ENCODE data around the gene ERVH48-1.
"Not testable (repeated sequence)": the region's sequence is repeated elsewhere in the genome, so short reads cannot be mapped to it uniquely, and the experiment has no call there.

ERVH48-1 gene

DNA sequence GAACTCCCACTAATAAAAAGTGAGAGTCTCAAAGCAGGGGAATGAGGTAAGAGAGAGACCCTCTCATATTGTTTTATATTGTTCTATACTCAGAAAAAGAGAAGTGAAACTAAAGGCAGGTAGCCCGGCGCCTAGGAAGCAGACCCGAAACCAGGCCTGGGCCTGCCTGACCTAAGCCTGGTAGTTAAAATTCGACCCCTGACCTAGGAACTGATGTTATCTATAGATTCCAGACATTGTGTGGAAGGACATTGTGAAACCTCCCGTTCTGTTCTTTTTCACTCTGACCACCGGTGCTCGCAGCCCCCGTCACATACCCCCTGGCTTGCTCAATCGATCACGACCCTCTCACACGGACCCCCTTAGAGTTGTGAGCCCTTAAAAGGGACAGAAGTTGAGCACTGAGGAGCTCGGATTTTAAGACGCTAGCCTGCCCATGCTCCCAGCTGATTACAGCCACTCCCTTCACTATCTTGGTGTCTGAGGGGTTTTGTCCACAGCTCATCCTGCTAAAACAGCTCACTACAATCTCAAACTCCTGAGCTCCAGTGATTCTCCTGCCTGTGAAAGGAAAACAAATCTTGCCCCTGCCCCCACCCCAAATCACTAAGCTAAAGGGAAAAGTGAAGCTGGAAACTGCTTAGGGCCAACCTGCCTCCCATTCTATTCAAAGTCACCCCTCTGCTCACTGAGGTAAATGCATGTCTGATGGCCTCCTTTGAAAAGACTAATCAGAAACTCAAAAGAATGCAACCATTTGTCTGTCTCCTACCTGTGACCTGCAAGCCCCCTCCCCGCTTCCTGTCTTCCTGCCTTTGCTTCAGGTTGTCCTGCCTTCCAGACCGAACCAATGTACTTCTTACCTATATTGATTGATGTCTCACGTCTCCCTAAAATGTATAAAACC is 11.9 kb upstream of the ERVH48-1 start:
- H3K4me3 ChIP-seq (ENCODE audit: low read depth in 1 of 2, low read length in 2 of 2); H3K27me3 ChIP-seq (ENCODE audit: control insufficient read depth in 1 of 2, insufficient read depth in 2 of 2, low read length in 2 of 2); H3K27ac ChIP-seq (ENCODE audit: low read depth, low read length); H3K4me1 ChIP-seq (ENCODE audit: insufficient read depth, low read length); H3K36me3 ChIP-seq (ENCODE audit: insufficient read depth, low read length); H3K9ac ChIP-seq (ENCODE audit: low read length); H3K9me3 ChIP-seq (ENCODE audit: low read length): not testable (repeated sequence)

DNA sequence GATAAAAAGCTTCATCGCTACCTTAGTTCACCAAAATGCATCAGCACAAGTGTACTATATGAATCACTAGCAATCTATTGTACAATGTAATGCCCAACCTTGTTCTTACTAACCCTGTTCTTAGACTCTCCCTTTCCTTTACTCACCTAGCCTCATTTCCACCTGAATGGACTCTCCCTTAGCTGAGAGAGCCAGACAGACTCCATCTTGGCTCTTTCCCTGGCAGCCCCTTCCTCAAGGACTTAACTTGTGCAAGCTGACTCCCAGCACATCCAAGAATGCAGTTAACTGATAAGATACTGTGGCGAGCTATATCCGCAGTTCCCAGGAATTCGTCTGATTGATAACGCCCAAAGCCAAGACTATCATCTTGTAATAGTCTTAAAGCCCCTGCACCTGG is 10.9 kb upstream of the ERVH48-1 start:
- not testable (repeated sequence) for H3K9me3 ChIP-seq (ENCODE audit: low read length); H3K27me3 ChIP-seq (ENCODE audit: control insufficient read depth in 1 of 2, insufficient read depth in 2 of 2, low read length in 2 of 2); H3K36me3 ChIP-seq (ENCODE audit: insufficient read depth, low read length); H3K27ac ChIP-seq (ENCODE audit: low read depth, low read length); H3K4me3 ChIP-seq (ENCODE audit: low read depth in 1 of 2, low read length in 2 of 2); H3K4me1 ChIP-seq (ENCODE audit: insufficient read depth, low read length); H3K9ac ChIP-seq (ENCODE audit: low read length)

DNA sequence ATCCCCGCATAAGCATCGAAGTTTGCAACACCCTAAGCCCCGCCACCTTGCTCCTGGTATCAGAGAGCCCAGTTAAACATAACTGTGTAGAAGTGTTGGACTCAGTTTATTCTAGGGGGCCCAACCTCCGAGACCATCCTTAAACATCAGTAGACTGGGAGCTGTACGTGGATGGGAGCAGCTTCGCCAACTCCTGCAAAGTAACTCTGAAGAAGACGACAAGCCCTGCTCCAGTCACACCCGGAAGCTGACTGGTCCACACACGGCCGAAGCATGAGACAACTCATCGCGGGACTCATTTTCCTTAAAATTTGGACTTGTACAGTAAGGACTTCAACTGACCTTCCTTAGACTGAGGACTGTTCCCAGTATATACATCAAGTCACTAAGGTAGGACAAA is 8.5 kb upstream of the ERVH48-1 start:
- not testable (repeated sequence) for H3K4me3 ChIP-seq (ENCODE audit: low read depth in 1 of 2, low read length in 2 of 2); H3K4me1 ChIP-seq (ENCODE audit: insufficient read depth, low read length); H3K36me3 ChIP-seq (ENCODE audit: insufficient read depth, low read length); H3K9me3 ChIP-seq (ENCODE audit: low read length); H3K27ac ChIP-seq (ENCODE audit: low read depth, low read length); H3K9ac ChIP-seq (ENCODE audit: low read length); H3K27me3 ChIP-seq (ENCODE audit: control insufficient read depth in 1 of 2, insufficient read depth in 2 of 2, low read length in 2 of 2)

GRCh38 chr21:42933137-42933970 is 7.9 kb upstream of the ERVH48-1 start:
- not testable (repeated sequence) for H3K9ac ChIP-seq (ENCODE audit: low read length); H3K27me3 ChIP-seq (ENCODE audit: control insufficient read depth in 1 of 2, insufficient read depth in 2 of 2, low read length in 2 of 2); H3K4me1 ChIP-seq (ENCODE audit: insufficient read depth, low read length); H3K27ac ChIP-seq (ENCODE audit: low read depth, low read length); H3K4me3 ChIP-seq (ENCODE audit: low read depth in 1 of 2, low read length in 2 of 2); H3K9me3 ChIP-seq (ENCODE audit: low read length); H3K36me3 ChIP-seq (ENCODE audit: insufficient read depth, low read length)

DNA sequence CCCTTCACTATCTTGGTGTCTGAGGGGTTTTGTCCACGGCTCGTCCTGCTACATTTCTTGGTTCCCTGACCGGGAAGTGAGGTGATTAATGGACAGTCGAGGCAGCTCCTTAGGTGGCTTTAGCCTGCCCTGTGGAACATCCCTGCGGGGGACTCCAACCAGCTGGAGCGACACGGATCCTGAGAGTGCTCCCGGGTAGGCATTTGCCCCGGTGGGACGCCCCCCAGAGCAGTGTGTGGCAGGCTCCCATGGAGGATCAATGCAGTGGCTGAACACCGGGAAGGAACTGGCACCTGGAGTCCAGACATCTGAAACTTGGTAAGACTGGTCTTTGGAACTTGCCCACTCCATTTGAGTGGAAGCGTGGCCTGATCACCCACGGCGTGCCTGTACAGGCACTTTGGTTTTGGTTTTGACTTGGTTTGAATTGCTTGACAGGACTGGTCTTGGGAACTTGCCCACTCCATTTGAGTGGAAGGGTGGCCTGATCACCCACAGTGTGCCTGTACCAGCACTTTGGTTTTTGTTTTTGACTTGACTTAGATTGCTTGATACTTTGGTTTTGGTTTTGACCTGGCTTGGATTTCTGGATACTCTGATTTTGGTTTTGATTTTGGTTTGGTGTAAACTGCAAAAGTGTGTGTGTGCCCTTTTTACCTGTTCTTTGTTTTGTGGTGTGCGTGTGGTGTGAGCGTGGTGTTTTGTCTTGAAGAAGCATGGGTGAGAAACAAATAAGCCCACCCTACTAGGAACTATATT is 7.1 kb upstream of the ERVH48-1 start:
- not testable (repeated sequence) for H3K4me1 ChIP-seq (ENCODE audit: insufficient read depth, low read length); H3K36me3 ChIP-seq (ENCODE audit: insufficient read depth, low read length); H3K4me3 ChIP-seq (ENCODE audit: low read depth in 1 of 2, low read length in 2 of 2); H3K9ac ChIP-seq (ENCODE audit: low read length); H3K9me3 ChIP-seq (ENCODE audit: low read length); H3K27ac ChIP-seq (ENCODE audit: low read depth, low read length); H3K27me3 ChIP-seq (ENCODE audit: control insufficient read depth in 1 of 2, insufficient read depth in 2 of 2, low read length in 2 of 2)

DNA sequence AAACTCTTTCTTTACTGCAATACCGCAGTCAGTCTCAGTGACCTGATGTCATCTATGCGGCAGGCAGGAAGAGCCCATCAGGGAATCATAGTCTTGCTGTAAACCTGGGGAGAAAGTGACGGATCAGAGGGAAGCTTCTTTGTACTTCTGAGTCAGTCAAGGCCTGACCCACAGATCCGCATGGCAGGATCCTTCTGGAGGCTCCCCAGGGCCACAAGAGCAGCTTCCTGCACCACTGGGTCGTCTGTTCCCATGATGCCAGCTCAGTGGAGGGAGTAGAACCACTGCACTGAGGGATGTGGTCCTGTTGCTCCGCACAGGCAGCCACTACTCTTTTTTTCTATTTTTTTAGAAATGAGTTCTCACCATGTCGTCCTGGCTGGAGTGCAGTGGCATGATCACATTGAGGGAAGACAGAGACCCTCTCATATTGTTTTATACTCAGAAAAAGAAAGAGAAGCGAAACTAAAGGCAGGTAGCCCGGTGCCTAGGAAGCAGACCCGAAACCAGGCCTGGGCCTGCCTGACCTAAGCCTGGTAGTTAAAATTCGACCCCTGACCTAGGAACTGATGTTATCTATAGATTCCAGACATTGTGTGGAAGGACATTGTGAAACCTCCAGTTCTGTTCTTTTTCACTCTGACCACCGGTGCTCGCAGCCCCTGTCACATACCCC is 6.3 kb upstream of the ERVH48-1 start:
- H3K4me3 ChIP-seq (ENCODE audit: low read depth in 1 of 2, low read length in 2 of 2): no peak overlapping the region
- no peak overlapping the region for H3K9ac ChIP-seq (ENCODE audit: low read length)
- no peaks in the 10 kb centered on the region for H3K36me3 ChIP-seq (ENCODE audit: insufficient read depth, low read length)
- H3K4me1 ChIP-seq (ENCODE audit: insufficient read depth, low read length): no peaks in the 10 kb centered on the region
- no peaks in the 10 kb centered on the region for H3K9me3 ChIP-seq (ENCODE audit: low read length)
- no peaks in the 10 kb centered on the region for H3K27me3 ChIP-seq (ENCODE audit: control insufficient read depth in 1 of 2, insufficient read depth in 2 of 2, low read length in 2 of 2)
- no peak overlapping the region for H3K27ac ChIP-seq (ENCODE audit: low read depth, low read length)

GRCh38 chr21:42929969-42930368 is 4.5 kb upstream of the ERVH48-1 start:
- Histone ChIP-seq H3K36me3 (ENCODE audit: insufficient read depth, low read length) (no peaks in the 10 kb centered on the region), H3K27ac (ENCODE audit: low read depth, low read length) (no peak overlapping the region), H3K27me3 (ENCODE audit: control insufficient read depth in 1 of 2, insufficient read depth in 2 of 2, low read length in 2 of 2) (no peaks in the 10 kb centered on the region), H3K9ac (ENCODE audit: low read length) (no peak overlapping the region), H3K4me1 (ENCODE audit: insufficient read depth, low read length) (no peaks in the 10 kb centered on the region), H3K9me3 (ENCODE audit: low read length) (no peaks in the 10 kb centered on the region), H3K4me3 (ENCODE audit: low read depth in 1 of 2, low read length in 2 of 2) (no peak overlapping the region)

DNA sequence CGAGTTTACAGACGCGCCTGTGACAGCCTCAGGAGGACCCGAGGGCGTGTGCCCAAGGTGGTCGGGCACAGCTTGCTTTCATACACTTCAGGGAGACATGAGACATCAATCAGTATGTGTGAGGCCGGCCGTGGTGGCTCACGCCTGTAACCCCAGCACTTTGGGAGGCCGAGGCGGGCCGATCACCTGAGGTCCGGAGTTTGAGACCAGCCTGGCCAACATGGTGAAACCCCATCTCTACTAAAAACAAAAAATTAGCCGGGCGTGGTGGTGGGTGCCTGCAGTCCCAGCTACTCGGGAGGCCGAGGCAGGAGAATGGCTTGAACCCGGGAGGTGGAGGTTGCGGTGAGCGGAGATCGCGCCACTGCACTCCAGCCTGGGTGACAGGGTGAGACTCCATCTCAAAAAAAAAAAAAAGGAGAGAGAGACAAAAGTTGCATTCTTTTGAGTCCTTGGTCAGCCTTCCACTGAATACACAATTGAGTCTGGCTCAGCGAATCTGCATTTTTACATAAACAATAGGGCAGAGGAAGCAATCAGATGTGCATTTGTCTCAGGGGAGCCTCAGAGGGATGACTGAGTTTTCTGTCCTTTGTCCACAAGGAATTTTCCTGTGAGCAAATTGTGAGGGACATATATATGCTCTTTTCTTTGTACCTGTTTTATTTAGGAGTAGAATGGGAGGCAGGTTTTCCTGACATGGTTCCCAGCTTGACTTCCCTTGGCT is 2.2 kb upstream of the ERVH48-1 start:
- H3K27ac ChIP-seq (ENCODE audit: low read depth, low read length); H3K27me3 ChIP-seq (ENCODE audit: control insufficient read depth in 1 of 2, insufficient read depth in 2 of 2, low read length in 2 of 2); H3K36me3 ChIP-seq (ENCODE audit: insufficient read depth, low read length); H3K4me1 ChIP-seq (ENCODE audit: insufficient read depth, low read length); H3K4me3 ChIP-seq (ENCODE audit: low read depth in 1 of 2, low read length in 2 of 2); H3K9me3 ChIP-seq (ENCODE audit: low read length); H3K9ac ChIP-seq (ENCODE audit: low read length): not testable (repeated sequence)

- no peaks in the 10 kb centered on the region for H3K9me3 ChIP-seq (ENCODE audit: low read length)
- H3K9ac ChIP-seq (ENCODE audit: low read length): no peak overlapping the region
- no peaks in the 10 kb centered on the region for H3K36me3 ChIP-seq (ENCODE audit: insufficient read depth, low read length)
- peaks cover 7% of the 10 kb centered on the region for H3K4me1 ChIP-seq (ENCODE audit: insufficient read depth, low read length)
- H3K27ac ChIP-seq (ENCODE audit: low read depth, low read length): no peak overlapping the region
- H3K27me3 ChIP-seq (ENCODE audit: control insufficient read depth in 1 of 2, insufficient read depth in 2 of 2, low read length in 2 of 2): no peaks in the 10 kb centered on the region
- peak overlapping the region in 1 of 2 donors; percentile 35 for H3K4me3 ChIP-seq (ENCODE audit: low read depth in 1 of 2, low read length in 2 of 2)
Observed at GRCh38 chr21:42924433-42924751, 1.0 kb downstream of the ERVH48-1 start.

- Histone ChIP-seq H3K9ac (ENCODE audit: low read length) (no peak overlapping the region), H3K4me3 (ENCODE audit: low read depth in 1 of 2, low read length in 2 of 2) (peak overlapping the region; percentile 28 to 35), H3K36me3 (ENCODE audit: insufficient read depth, low read length) (no peaks in the 10 kb centered on the region)
Observed at GRCh38 chr21:42923553-42924432, 1.6 kb downstream of the ERVH48-1 start.

More at GRCh38 chr21:42923553-42924432, 1.6 kb downstream of the ERVH48-1 start:
- H3K27me3 ChIP-seq (ENCODE audit: control insufficient read depth in 1 of 2, insufficient read depth in 2 of 2, low read length in 2 of 2): no peaks in the 10 kb centered on the region
- no peaks in the 10 kb centered on the region for H3K9me3 ChIP-seq (ENCODE audit: low read length)
- no peak overlapping the region for H3K27ac ChIP-seq (ENCODE audit: low read depth, low read length)
- peaks cover 7% of the 10 kb centered on the region for H3K4me1 ChIP-seq (ENCODE audit: insufficient read depth, low read length)

Measured in muscle layer of colon (tissue), 2 donors.